Pons (tissue), 1 donor: ENCODE data around the gene CEP192.
A peak's percentile ranks its signal among the peaks of the same experiment; 100 is the strongest.

ENCODE experiments used
- DNase-seq: peaks from one replicate; pipeline ENCODE4 v3.0.0-alpha.2; 2016; ENCODE audit warnings: low spot score

The CEP192 gene

DNA sequence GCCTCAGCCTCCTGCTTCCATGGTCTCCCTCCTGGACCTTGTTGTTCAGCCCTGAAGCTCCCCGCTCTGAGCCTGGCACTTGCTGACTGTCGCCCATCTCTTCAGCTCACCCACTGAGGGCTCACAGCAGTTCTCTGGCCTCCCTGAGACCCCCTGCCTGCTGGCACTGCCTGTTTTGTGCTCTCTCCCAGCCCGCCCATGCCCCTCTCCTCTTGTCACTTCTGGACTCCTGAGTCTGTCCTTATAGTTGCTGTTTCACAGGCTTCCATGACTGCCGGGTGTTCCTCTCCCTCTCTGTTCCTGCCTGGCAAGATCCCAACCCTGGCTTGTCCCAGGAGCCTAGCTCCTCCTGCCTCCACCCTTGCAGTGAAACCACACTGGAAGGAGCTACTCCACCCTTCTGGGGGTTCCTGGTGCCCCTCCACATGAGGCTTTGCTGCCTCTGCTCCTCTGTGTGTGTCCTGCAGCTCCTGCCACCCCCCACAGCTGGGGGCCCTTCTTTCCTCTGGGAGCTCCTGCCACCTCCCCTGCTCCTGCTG lies 110.6 kb downstream of the CEP192 start:
- no peak for DNase-seq

GRCh38 chr18:13103366-13103765 lies 112.2 kb downstream of the CEP192 start:
- no peak for DNase-seq

GRCh38 chr18:13105059-13105458 lies 113.9 kb downstream of the CEP192 start:
- no peak for DNase-seq

DNA sequence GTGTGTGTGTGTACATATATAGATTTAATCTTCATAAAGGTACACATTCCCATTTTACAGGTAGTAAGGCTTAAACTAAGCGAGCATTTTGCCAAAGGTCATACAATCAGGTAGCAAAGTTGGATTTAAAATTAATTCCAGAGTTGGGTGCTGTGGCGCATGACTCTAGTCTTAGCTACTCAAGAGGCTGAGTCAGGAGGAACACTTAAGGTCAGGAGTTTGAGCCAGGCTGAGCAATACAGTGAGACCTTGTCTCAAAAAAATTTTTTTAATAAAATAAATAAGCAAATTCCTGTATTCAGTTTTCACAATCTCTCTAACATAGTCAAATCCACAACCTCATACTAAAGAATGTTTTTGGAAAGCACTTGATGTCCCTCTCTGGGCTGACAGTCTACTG lies 115.9 kb downstream of the CEP192 start:
- DNase-seq = no peak

DNA sequence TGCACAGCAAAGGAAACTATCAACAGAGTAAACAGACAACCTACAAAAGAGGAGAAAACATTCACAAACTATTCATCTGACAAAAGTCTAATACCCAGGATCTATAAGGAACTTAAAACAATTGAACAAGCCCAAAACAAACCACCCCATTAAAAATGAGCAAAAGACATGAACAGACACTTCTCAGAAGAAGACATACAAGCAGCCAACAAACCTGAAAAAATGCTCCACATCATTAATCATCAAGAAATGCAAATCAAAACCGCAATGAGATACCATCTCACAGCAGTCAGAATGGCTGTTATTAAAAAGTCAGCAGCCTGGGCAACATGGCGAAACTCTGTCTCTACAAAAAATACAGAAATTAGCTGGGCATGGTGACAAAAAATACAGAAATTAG lies 117.2 kb downstream of the CEP192 start:
- no peak for DNase-seq

- DNase-seq = no peak
Measured at GRCh38 chr18:13110559-13110958, 119.4 kb downstream of the CEP192 start.

DNA sequence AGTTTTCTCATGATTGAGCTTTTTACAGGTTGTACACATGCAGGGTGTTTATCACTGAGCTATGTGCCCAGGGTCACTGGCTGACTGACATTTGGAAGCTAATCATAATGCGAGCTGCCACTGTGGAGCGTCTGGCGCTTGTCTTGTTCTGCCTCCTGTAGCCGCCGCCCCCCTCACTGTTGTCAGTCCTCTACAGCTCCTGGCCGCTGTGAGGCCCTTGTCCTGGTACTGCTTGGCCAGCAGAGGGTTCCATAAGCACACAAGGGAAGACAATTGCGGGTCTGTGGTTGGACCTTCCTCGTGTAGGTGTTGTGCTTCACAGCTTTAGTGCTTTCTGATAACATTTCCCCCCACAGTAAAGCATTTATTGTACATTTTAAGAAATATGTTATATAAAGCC lies 121.8 kb downstream of the CEP192 start:
- peak; percentile 80 for DNase-seq

GRCh38 chr18:13120255-13120654 lies 129.1 kb downstream of the CEP192 start:
- DNase-seq = no peak

DNA sequence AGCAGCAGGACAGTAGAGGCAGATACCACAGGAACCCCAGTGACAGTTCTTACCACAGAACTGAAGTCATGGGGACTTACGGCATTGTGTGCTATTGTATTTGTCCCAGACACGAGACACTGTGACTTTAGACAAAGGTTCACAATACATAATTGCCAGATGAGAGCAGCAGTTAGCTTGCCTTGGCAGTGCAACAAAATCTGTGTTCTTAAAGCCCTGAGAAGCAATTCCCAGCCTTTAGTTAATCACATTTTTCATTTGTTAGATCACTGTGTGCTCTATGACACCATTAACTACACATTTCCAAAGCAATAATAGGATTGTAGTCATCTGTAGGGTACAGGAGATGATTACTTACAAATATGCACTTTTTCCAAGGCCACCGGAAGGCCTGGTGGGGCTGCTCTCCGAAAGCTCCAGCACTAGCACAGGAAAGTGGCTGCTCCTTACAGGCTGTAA lies 129.8 kb downstream of the CEP192 start:
- peak; percentile 72 for DNase-seq

DNA sequence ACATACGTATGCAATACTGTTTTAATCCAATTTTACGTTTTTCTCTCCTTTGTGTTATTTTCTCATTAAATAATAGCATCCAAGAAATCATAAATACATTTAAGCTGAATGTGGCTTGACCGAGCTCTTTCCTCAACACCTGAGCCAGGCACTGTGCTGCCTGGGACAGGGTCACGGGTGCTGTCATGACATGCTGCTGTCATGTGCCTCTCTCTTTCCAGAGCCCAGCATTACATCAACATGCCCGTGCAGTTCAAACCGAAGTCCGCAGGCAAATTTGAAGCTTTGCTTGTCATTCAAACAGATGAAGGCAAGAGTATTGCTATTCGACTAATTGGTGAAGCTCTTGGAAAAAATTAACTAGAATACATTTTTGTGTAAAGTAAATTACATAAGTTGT lies 133.2 kb downstream of the CEP192 start:
- no peak for DNase-seq

DNA sequence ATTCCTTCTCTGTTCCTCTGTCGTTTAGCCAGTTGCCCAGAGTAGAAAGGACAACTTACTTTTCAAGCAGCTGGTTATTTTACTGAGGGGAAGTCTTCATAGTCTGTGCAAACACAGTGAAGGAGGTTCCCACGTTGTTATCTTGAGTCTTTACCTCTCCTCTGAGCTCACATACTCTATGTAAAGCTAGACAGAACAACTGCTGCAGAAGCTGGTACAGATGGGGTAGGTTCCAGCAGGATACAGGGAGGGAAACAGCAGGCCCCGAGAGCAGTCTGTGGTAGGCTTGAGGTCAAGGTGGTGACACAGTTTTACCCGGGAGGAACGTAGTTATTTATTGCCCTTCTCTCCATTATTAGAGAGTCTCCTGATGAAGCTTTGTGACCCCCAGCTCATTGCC lies 134.0 kb downstream of the CEP192 start:
- DNase-seq = no peak

- no peak for DNase-seq
Measured at GRCh38 chr18:13126966-13127598, 135.9 kb downstream of the CEP192 start.

DNA sequence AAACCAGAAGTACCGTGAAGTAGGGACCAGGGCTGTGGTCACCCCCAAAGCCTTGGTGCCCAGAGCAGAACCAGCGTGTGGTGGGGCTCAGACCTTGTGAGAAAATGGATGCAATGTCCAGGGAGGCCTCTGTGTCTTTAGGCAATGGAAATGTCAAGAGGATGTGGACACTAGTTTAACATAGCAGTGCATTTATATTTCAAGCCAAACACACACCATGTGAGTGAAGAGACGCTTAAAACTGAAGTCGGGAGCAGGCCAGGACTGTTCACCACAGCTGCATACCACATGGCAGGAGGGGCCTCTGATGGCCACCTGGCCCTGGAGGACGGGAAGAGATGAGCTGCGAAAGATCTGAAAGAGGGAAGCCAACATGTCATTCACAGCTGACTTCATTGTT lies 140.1 kb downstream of the CEP192 start:
- DNase-seq = no peak

DNA sequence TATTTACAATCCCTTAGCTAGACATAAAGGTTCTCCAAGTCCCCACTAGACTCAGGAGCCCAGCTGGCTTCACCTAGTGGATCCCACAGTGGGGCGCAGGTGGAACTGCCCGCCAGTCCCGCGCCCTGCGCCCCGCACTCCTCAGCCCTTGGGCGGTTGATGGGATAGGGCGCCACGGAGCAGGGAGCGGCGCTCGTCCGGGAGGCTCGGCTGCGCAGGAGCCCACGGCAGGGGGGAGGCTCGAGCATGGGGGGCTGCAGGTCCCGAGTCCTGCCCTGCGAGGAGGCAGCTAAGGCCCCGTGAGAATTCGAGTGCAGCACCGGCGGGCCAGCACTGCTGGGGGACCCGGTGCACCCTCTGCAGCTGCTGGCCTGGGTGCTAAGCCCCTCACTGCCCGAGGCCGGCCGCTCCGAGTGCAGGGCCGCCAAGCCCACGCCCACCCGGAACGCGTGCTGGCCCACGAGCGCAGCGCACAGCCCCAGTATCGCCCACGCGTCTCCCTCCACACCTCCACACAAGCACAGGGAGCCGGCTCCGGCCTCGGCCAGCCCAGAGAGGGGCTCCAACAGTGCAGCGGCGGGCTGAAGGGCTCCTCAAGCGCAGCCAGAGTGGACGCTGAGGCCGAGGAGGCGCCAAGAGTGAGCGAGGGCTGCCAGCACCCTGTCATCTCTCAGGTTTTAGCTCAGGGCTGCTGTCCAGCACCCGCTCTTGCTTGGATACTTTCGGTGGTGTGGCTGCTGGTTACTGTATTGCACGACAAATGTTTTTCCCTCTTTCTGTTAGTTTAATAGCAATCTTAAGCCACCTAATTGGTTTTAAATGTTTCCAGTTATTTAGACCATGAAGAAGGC lies 143.6 kb downstream of the CEP192 start:
- DNase-seq = no peak

GRCh38 chr18:13136056-13136903 lies 145.1 kb downstream of the CEP192 start:
- DNase-seq = no peak

DNA sequence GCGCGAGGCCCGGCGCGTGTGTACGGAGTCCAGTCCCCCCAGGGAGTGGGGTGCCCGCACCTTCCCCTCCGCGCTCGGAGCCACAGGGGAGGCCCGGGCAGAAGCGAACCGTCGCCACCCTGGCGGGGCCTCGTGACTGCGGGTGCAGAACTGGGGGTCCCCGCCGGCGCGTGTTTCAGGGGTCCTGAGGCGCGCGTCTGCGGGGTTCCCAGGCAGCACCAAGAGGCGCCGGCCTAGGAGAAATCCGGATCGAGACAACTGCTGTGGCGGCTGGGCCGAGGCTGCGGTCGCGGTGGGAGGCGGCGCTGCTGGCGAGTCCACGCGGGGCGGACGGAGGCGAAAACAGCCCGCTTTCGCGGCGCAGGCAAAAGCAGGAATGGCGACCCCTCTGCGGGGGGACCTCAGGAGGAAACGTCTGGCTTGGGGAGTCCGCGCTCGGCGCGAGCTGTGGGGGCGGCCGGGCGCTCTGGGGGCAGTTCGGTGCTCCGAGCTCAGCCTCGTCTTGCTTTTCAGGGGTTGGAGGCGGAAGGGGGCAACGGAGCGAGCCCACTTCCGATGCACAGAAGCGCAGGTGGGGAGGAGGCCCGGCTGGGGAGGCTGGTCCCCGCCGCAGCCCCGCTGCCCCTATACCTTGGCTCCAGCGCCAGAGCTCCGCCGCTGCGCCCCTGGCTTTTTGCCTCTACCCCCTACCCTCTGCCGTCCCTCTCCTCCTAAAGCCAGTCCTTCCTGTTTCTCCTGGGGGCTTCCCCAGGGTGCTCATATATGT lies 145.9 kb downstream of the CEP192 start:
- DNase-seq = no peak

- DNase-seq = peak; percentile 88
Measured at GRCh38 chr18:13137670-13138419, 146.7 kb downstream of the CEP192 start.

- no peak for DNase-seq
Measured at GRCh38 chr18:13138420-13139139, 147.4 kb downstream of the CEP192 start.

- no peak for DNase-seq
Measured at GRCh38 chr18:13139885-13140450, 148.8 kb downstream of the CEP192 start.

DNA sequence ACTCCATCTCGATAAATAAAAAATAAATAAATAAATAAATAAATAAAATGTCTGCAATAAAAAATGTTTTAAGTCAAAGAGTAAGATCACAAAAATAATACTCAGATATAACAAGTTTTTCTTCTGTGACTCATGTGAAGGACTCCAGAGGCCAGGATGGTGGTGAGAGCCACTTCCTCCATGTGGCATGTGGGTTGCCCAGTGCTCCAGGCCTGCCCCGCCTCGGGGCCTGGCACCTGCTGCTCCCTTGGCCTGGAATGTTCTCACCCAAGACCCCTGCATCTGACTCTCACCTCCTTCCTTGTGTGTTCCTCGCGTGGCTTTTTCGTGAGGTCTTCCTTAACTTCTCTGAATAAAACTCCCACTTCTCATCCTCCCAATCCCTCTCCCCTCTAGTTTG lies 150.0 kb downstream of the CEP192 start:
- no peak for DNase-seq
